Stimulated activated CD8-positive, alpha-beta memory T cell treated with anti-CD3 and anti-CD28 coated beads, Interleukin-12 subunit alpha, Interleukin-12 subunit beta, amount 100 ng/mL, for 24 hours (primary cell): Measurements from ENCODE around the gene DLG1.

Experiments used
- DNase-seq: peaks from one replicate; pipeline ENCODE4 v3.0.0-alpha.2; 2020; ENCODE audit errors: extremely low read depth

DLG1 gene

DNA sequence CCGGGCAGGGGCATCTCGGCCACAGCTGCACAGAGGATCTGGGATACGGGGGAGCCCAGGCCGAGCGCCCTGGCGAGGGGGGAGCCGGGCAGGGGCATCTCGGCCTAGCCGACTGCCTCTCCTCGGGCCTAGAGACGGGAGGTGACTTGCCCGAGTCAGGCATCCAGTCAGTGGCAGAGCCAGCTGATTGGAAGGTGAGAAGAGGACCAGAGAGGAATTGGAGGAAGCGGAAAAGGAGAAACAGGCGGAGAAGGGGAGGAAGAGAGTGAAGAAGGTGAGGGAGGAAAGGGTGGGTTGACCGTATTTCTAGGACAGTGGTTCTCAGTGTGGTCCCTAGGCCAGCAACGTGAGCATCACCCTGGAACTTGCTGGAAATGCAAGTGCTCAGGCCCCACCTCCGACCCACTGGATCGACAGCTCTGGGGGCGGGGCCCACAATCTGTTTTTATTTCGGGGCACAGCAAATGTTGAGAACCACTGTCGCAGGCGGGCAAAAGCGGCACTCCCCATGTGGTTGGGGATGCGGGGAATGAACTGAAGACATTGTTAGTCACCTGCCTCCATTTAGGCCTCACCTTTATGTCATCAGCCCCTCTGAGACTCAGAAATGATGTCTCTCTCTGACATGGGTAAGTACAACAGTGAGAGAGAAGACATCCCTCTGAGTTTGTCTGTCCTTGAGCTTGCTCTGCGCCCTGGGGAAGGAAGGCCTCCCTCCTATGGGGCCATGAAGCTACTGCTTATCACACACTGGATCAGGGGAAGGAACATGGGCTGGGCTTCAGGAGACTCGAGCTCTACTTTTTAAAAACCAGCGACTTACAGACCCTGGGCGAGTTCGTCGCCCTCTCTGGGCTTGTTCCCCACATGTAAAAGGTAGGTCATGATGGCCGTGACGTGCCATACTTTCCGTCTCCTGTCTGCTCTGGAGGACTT is 267.8 kb downstream of the DLG1 start:
- no peak for DNase-seq

- DNase-seq, result peak; percentile 43
Measured at GRCh38 chr3:197029511-197030167, 268.8 kb downstream of the DLG1 start, which contains the start of gene MELTF. MELTF (minus strand) TSS chr3:197029817; CDS start chr3:197029702, 115 bp downstream.

- no peak for DNase-seq
Measured at GRCh38 chr3:197028728-197029510, 269.5 kb downstream of the DLG1 start.

GRCh38 chr3:197027896-197028727 is 270.3 kb downstream of the DLG1 start:
- DNase-seq, result no peak

GRCh38 chr3:197027151-197027895 is 271.1 kb downstream of the DLG1 start:
- DNase-seq, result no peak

DNA sequence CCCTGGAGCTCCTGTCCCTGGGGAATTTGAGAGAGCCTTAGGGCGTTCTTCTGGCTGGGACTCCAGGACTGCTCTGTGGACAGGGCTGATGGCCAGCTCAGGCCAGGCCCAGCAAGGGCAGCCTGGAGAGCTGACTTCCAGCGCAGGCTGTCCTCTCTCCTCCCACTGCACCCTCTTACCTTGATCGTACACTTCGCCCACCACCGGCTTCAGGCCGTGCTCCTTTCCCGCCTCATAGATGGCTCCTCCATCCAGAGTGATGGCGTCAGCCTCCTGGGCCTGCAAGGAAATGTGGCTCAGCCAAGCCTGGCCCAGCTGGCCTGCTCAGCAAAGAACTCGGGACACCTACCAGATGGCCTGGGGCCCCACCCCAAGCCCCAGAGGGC is 271.9 kb downstream of the DLG1 start:
- DNase-seq, result no peak

- DNase-seq, result no peak
Measured at GRCh38 chr3:197025736-197026480, 272.5 kb downstream of the DLG1 start.

DNA sequence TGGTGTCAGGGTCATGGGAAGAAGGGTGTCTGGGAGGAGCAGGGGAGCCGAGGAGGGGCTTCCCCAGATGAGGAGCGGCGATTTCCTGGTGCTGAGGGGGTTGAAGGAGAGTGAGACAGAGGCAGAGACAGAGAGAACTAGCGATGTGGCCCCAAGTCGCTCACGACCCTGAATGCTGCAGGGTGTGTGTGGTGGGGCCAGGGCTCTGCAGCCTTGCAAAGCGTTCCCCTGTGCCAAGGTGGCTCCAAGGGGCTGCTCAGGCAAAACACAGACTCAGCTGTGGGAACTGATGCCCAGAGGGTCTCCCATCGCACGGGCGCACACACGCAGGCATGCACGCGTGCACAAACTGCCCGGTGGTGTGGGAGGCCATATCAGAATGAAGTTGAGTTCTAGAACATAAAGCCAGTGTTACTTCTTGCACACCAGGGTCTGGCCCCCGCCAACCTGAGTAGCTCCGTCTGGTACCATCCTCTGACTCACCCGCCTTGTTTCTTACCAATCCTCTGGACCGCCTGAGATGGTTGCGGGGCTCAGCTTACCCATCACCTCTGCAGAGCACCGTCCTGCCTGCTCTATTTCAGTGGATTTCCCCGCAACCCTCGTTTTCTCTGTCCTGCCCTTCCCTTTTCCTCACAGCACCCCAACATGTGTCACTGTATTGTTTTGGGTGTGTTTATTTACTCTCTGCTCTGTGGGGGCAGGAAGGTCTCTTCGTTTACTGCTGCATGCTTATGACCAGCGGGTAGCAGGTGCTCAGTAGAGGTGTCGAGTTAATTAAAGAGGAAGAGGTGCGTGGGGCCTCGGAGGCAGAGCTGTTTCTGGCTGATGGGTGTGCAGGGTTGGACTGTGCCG is 273.3 kb downstream of the DLG1 start:
- DNase-seq, result no peak

GRCh38 chr3:197023998-197024651 is 274.3 kb downstream of the DLG1 start:
- no peak for DNase-seq

- DNase-seq, result no peak
Measured at GRCh38 chr3:197023241-197023997, 275.0 kb downstream of the DLG1 start.

DNA sequence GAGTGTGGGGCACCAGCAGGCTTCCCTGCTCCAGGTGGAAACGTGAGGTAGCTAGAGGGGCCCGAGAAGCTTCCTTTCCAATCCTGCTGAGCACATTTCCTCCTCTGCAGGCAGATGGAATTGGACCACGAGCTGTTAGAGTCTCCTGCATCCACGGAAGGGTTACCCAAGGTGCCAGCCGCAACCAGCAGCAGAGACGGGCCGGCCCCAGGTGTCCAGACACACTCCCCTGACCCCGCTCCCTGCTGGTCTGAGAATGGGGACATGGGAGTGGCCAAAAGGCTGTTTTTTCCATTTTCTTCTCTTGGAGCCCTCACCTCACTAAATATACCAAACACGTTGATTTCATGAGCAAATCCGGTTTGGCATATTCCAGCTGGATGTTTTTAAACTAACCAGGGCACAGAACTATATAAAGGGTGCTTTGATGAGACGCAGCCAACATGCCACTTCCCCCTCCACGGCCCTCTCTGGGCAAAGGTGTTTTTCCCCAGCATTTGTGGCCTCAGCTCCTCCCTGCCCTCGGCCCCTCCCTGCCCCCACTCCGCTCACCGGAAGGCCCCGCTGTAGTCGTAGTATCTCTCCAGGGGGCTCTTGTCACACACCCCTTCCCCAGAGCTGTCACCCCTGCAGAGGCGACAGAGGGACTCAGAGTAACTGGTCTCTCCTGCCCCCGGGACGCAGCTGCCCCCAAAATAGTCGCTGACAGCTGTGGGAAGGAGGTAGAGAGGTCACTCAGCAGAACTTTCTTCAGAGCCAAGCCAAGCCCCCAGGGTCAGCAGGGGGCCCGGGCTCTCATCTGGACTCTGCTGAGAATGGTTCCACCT is 275.8 kb downstream of the DLG1 start:
- no peak for DNase-seq

GRCh38 chr3:197021729-197022404 is 276.5 kb downstream of the DLG1 start:
- no peak for DNase-seq

DNA sequence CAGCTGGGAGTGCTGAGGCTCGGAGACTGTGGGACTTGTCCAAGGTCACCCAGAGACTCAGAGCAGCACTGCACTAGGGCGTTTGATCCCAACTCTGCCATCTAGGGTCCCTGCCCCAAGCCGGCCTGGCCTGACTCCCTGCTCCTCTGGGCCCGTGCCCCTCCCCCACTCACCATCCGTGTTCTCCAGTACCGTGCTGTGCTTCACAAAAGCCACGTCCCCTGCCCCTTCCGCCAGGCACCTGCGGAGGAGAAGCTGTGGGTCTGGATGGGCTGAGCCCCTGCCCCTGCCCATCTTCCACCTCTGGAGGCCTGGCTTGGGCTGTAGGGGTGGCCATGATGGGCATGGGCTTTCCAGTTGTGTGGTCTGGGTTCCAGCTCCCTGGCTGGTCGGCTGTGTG is 277.2 kb downstream of the DLG1 start:
- DNase-seq, result no peak

- no peak for DNase-seq
Measured at GRCh38 chr3:197019535-197019934, 278.9 kb downstream of the DLG1 start.

DNA sequence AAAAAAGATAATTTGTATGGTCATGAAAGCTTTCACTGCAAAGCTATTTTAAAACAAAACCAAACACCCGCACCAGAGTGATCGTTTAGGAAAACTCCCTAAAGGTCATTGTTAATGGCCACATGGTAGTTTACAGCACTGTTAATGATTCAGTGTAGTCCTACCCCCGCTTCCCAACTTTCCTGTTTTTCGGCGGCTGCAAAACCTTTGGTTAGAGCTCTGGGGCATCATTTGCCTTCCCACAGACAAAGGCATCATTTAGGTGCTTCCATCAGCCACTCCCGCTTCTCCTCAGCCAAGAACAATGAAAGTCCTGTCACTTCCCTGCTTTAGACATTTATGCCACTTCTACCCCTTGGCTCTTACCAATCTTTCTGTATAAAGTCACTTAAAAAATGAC is 279.4 kb downstream of the DLG1 start:
- DNase-seq, result no peak

DNA sequence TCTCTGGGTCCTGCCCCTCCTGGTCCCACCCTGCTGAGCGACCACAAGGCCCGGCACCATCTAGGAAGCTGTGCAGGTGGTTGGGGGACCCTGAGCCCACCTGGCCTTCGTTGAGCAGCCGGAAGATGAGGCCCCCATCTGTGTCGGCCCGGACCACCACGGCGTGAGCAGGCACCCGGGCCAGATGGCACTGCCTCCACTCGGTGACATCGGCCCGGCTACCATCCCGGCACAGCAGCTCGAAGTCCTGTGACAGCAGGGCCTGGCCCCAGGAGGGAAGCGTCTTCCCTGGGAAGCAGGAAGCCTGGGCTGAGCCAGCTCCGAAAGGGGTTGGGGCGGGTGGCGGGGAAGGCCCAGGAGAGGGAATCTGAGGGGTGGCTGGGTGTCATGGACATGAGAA is 281.4 kb downstream of the DLG1 start:
- DNase-seq, result no peak
